Liver (tissue), 9 donors: ENCODE measurements around the gene C1orf174. TPM values are rescaled to one million over a fixed set of nuclear protein-coding genes. Genes with fewer than 3 reads are reported as not detected.

Source experiments
- DNase-seq: peaks from one replicate; pipeline ENCODE4 v3.0.0-alpha.2; 2017; ENCODE audit warnings: low spot score
- H3K27ac ChIP-seq, 2 donors: one replicate each; pipeline ENCODE4 v1.7.0; 2013; ENCODE audit warnings: inconsistent platforms in 2 of 2, low read length in 2 of 2, control low read depth in 1 of 2, low read depth in 1 of 2, mild to moderate bottlenecking in 1 of 2
- H3K27me3 ChIP-seq, 4 donors: one replicate each; pipeline versions ENCODE4 v1.6.1 to v1.7.0; 2013; ENCODE audit warnings: low read length in 3 of 4, inconsistent platforms in 1 of 4, mild to moderate bottlenecking in 1 of 4, moderate library complexity in 1 of 4; ENCODE audit not compliant: control insufficient read depth in 4 of 4, insufficient read depth in 4 of 4
- H3K36me3 ChIP-seq, 4 donors: one replicate each; pipeline versions ENCODE4 v1.6.1 to v1.7.0; 2013; ENCODE audit warnings: low read length in 3 of 4, mild to moderate bottlenecking in 3 of 4, low read depth in 1 of 4, moderate library complexity in 1 of 4; ENCODE audit not compliant: control insufficient read depth in 4 of 4, insufficient read depth in 3 of 4
- H3K4me1 ChIP-seq, 4 donors: one replicate each; pipeline versions ENCODE4 v1.6.1 to v1.7.0; 2013; ENCODE audit warnings: low read length in 3 of 4, mild to moderate bottlenecking in 3 of 4, moderate library complexity in 1 of 4; ENCODE audit not compliant: control insufficient read depth in 4 of 4, insufficient read depth in 4 of 4
- H3K4me3 ChIP-seq, 3 donors: one replicate each; pipeline versions ENCODE4 v1.6.1 to v1.7.0; 2013; ENCODE audit warnings: low read length in 3 of 3, control low read depth in 1 of 3, low read depth in 1 of 3, mild to moderate bottlenecking in 1 of 3
- H3K9ac ChIP-seq, 2 donors: one replicate each; pipeline ENCODE4 v1.7.0; 2013; ENCODE audit warnings: low read length in 2 of 2, mild to moderate bottlenecking in 2 of 2, moderate library complexity in 2 of 2, control low read depth in 1 of 2, low read depth in 1 of 2
- H3K9me3 ChIP-seq, 4 donors: one replicate each; pipeline versions ENCODE4 v1.6.1 to v1.7.0; 2013; ENCODE audit warnings: low read length in 3 of 4; ENCODE audit not compliant: control insufficient read depth in 4 of 4
- ATF3 ChIP-seq: IDR thresholded peaks from 2 replicates; pipeline ENCODE4 v1.6.1; 2016; ENCODE audit warnings: antibody characterized with exemption
- CTCF ChIP-seq: fragments of 150-350 bp; IDR thresholded peaks from 2 replicates; pipeline ENCODE4 v1.5.1; 2017; ENCODE audit warnings: improper control_type of control experiment, low read depth, low read length; ENCODE audit not compliant: missing input control
- EGR1 ChIP-seq, 2 donors: IDR thresholded peaks; 2 replicates each; pipeline ENCODE4 v1.6.1; 2016 to 2018; ENCODE audit warnings: antibody characterized with exemption in 2 of 2, low read depth in 2 of 2
- FOXA1 ChIP-seq: IDR thresholded peaks from 2 replicates; pipeline ENCODE4 v1.6.1; 2016; ENCODE audit warnings: antibody characterized with exemption
- FOXA2 ChIP-seq: IDR thresholded peaks from 2 replicates; pipeline ENCODE4 v1.6.1; 2016; ENCODE audit warnings: antibody characterized with exemption
- GABPA ChIP-seq, 2 donors: IDR thresholded peaks in 1 of 2; conservative IDR thresholded peaks in 1 of 2; 2 replicates each; pipeline ENCODE4 v1.6.1; 2016; ENCODE audit warnings: antibody characterized with exemption in 2 of 2, mild to moderate bottlenecking in 1 of 2, moderate library complexity in 1 of 2
- HNF4A ChIP-seq, 2 donors: conservative IDR thresholded peaks; 2 replicates each; pipeline ENCODE4 v1.6.1; 2016; ENCODE audit warnings: antibody characterized with exemption in 2 of 2, mild to moderate bottlenecking in 2 of 2
- HNF4G ChIP-seq: IDR thresholded peaks from 2 replicates; pipeline ENCODE4 v1.6.1; 2016; ENCODE audit warnings: antibody characterized with exemption
- JUND ChIP-seq, 2 donors: IDR thresholded peaks; 2 replicates each; pipeline ENCODE4 v1.6.1; 2016; ENCODE audit warnings: antibody characterized with exemption in 2 of 2
- MAX ChIP-seq: IDR thresholded peaks from 2 replicates; pipeline ENCODE4 v1.6.1; 2016; ENCODE audit warnings: antibody characterized with exemption
- NR2F2 ChIP-seq: IDR thresholded peaks from 2 replicates; pipeline ENCODE4 v1.6.1; 2016; ENCODE audit warnings: antibody characterized with exemption
- RAD21 ChIP-seq, 2 donors: IDR thresholded peaks; 2 replicates each; pipeline ENCODE4 v1.6.1; 2016; ENCODE audit warnings: antibody characterized with exemption in 2 of 2, mild to moderate bottlenecking in 2 of 2
- REST ChIP-seq: IDR thresholded peaks from 2 replicates; pipeline ENCODE4 v1.6.1; 2016; ENCODE audit warnings: antibody characterized with exemption, mild to moderate bottlenecking
- RXRA ChIP-seq, 2 donors: IDR thresholded peaks; 2 replicates each; pipeline ENCODE4 v1.6.1; 2017 to 2018; ENCODE audit warnings: antibody characterized with exemption in 2 of 2, mild to moderate bottlenecking in 1 of 2
- SP1 ChIP-seq: IDR thresholded peaks from 2 replicates; pipeline ENCODE4 v1.6.1; 2018; ENCODE audit warnings: antibody characterized with exemption, mild to moderate bottlenecking
- TAF1 ChIP-seq: conservative IDR thresholded peaks from 2 replicates; pipeline ENCODE4 v1.6.1; 2016; ENCODE audit warnings: antibody characterized with exemption, mild to moderate bottlenecking
- YY1 ChIP-seq: IDR thresholded peaks from 2 replicates; pipeline ENCODE4 v1.6.1; 2016; ENCODE audit warnings: antibody characterized with exemption, mild to moderate bottlenecking
- ZBTB33 ChIP-seq: IDR thresholded peaks from 2 replicates; pipeline ENCODE4 v1.6.1; 2016; ENCODE audit warnings: antibody characterized with exemption
- WGBS: extraction: QIAGEN DNeasy Blood & Tissue Kit; methylation state at CpG from one replicate; pipeline ENCODE4 v1.1.7; 2013; 5-methylcytosine and 5-hydroxymethylcytosine counted together
- polyA plus RNA-seq, 2 donors: library from polyadenylated mRNA; stranded (reverse) in 1 of 2; unstranded in 1 of 2; fragments of 200-250 nt in 1 of 2; fragments of >200 nt in 1 of 2; fragmentation: Nextera tagmentation in 1 of 2; extraction: Ambion mirVana in 1 of 2; gene quantifications; one replicate each; pipeline versions ENCODE4 v1.2.1 to v1.2.3, GENCODE V29; 2013 to 2015
- total RNA-seq, 2 donors: library from RNA; depleted of rRNA; stranded (reverse); fragments of >200 nt; gene quantifications; one replicate each; pipeline ENCODE4 v1.2.3, GENCODE V29; 2014
- donor health status: healthy.
- donor health status: healthy.
- donor health status: healthy.
- donor health status: healthy.
- donor health status: healthy.

C1orf174 gene
- total and polyA plus RNA-seq, 4 donors: 10.4 to 17.0 (median 13.8) TPM

- WGBS: 88% methylated on average over 6 of the region's 6 CpGs
- no peak for DNase-seq
- Histone ChIP-seq H3K4me1 (no peaks in the 10 kb centered on the region), H3K27me3 (no peaks in the 10 kb centered on the region), H3K9me3 (no peaks in the 10 kb centered on the region), H3K27ac (no peak overlapping the region), H3K4me3 (no peak overlapping the region), H3K36me3 (peaks cover 18 to 55% (median 33%) of the 10 kb centered on the region in 4 donors), H3K9ac (no peak overlapping the region)
- no peak for TF ChIP-seq FOXA2
- no peak for TF ChIP-seq JUND (IDR thresholded peaks at IDR 0.05)
- no peak for TF ChIP-seq HNF4A (conservative IDR thresholded peaks at IDR 0.05)
- TF ChIP-seq NR2F2: no peak
- no peak for TF ChIP-seq HNF4G
- no peak for TF ChIP-seq REST
- TF ChIP-seq MAX: no peak
- TF ChIP-seq RAD21 (IDR thresholded peaks at IDR 0.05): no peak
- TF ChIP-seq FOXA1: no peak
- TF ChIP-seq EGR1 (IDR thresholded peaks at IDR 0.05; ENCODE audit: low read depth in 2 of 2): no peak
- no peak for TF ChIP-seq CTCF
Measured at GRCh38 chr1:3847081-3847480, 53.0 kb downstream of the C1orf174 start.

- no peak overlapping the region for H3K27ac ChIP-seq
- no peak overlapping the region for H3K9ac ChIP-seq
- H3K9me3 ChIP-seq: no peaks in the 10 kb centered on the region
- H3K27me3 ChIP-seq: no peaks in the 10 kb centered on the region
- H3K4me1 ChIP-seq: no peaks in the 10 kb centered on the region
- no peak for DNase-seq
- no peak for TF ChIP-seq JUND (IDR thresholded peaks at IDR 0.05)
- TF ChIP-seq CTCF: no peak
- TF ChIP-seq GABPA (IDR thresholded peaks at IDR 0.05 in 1 of 2, conservative IDR thresholded peaks at IDR 0.05 in 1 of 2): no peak
- TF ChIP-seq FOXA1: no peak
- TF ChIP-seq RXRA (IDR thresholded peaks at IDR 0.05): no peak
- no peak for TF ChIP-seq HNF4A (conservative IDR thresholded peaks at IDR 0.05)
- TF ChIP-seq RAD21 (IDR thresholded peaks at IDR 0.05): no peak
- no peak for TF ChIP-seq SP1
- TF ChIP-seq HNF4G: no peak
- no peak for TF ChIP-seq ZBTB33
- no peak for TF ChIP-seq TAF1
- no peak for TF ChIP-seq NR2F2
- no peak for TF ChIP-seq REST
- TF ChIP-seq ATF3: no peak
- no peak for TF ChIP-seq YY1
- no peak for TF ChIP-seq FOXA2
- H3K4me3 ChIP-seq: no peak overlapping the region
- 93% methylated on average over 3 of the region's 3 CpGs for WGBS
- H3K36me3 ChIP-seq: peaks cover 18 to 56% (median 32%) of the 10 kb centered on the region in 4 donors
Measured at GRCh38 chr1:3846541-3846940, 53.5 kb downstream of the C1orf174 start.
